H1 (cell line): ENCODE results near the gene STIMATE. TPM values are rescaled to one million over a fixed set of nuclear protein-coding genes. Genes with fewer than 3 reads are reported as not detected.

Source experiments
- CTCF ChIA-PET: fragments of 300-600 bp; sonication (Branson Sonifier 250); formaldehyde crosslinking; loops from one replicate; lab custom pipeline; 2021; ENCODE audit not compliant: partially characterized antibody; lab: Charles Lee
- POLR2A ChIA-PET: fragments of 300-600 bp; sonication (Branson Sonifier 250); formaldehyde crosslinking; loops from one replicate; lab custom pipeline; 2021; ENCODE audit warnings: inconsistent platforms; ENCODE audit not compliant: partially characterized antibody; lab: Charles Lee
- DNase-seq, 2 experiments: peaks; one replicate each; pipeline versions ENCODE4 v3.0.0 to v3.0.0-alpha.2; 2010 to 2022; ENCODE audit warnings: low spot score in 2 of 2, low read depth in 1 of 2, mixed read lengths in 1 of 2
- FAIRE-seq: peaks from 2 replicates; lab custom pipeline; 2011; peaks lifted over from hg19 to GRCh38; lab: Jason Lieb, UNC
- H2AFZ ChIP-seq: 2 replicates; pipeline ENCODE4 v1.8.1; 2012; ENCODE audit warnings: low read length, inconsistent platforms
- H2AK5ac ChIP-seq: 2 replicates; pipeline ENCODE4 v1.6.1; 2013; ENCODE audit warnings: low read depth, low read length
- H2BK120ac ChIP-seq: replicated peaks from 2 replicates; pipeline ENCODE3; 2013; ENCODE audit warnings: low read depth, low read length, inconsistent platforms
- H2BK12ac ChIP-seq: 2 replicates; pipeline ENCODE4 v1.6.1; 2013; ENCODE audit warnings: low read depth, low read length
- H2BK15ac ChIP-seq: 2 replicates; pipeline ENCODE4 v1.6.1; 2013; ENCODE audit warnings: low read length
- H2BK20ac ChIP-seq: 2 replicates; pipeline ENCODE4 v1.6.1; 2013; ENCODE audit warnings: low read length
- H2BK5ac ChIP-seq: 2 replicates; pipeline ENCODE4 v1.6.1; 2013; ENCODE audit warnings: low read depth, low read length
- H3K14ac ChIP-seq: 2 replicates; pipeline ENCODE4 v1.6.1; 2013; ENCODE audit warnings: inconsistent platforms; ENCODE audit not compliant: insufficient read length
- H3K18ac ChIP-seq: 2 replicates; pipeline ENCODE4 v1.6.1; 2013; ENCODE audit warnings: low read length; ENCODE audit errors: extremely low read depth
- H3K23ac ChIP-seq: 2 replicates; pipeline ENCODE4 v1.6.1; 2013; ENCODE audit warnings: inconsistent platforms; ENCODE audit not compliant: insufficient read length
- H3K23me2 ChIP-seq: 2 replicates; pipeline ENCODE4 v1.6.1; 2013; ENCODE audit warnings: low read depth, low read length
- H3K27ac ChIP-seq: 2 replicates; pipeline ENCODE4 v1.6.1; 2011; ENCODE audit warnings: low read depth, low read length, inconsistent platforms
- H3K27me3 ChIP-seq, 4 experiments: replicated peaks in 1 of 4; 1 replicate in 1 of 4; 2 replicates in 3 of 4; pipeline versions ENCODE4 v1.6.1 to v1.8.1; 2011 to 2013; ENCODE audit warnings: low read length in 3 of 4, mild to moderate bottlenecking in 3 of 4, inconsistent platforms in 2 of 4, mixed read lengths in 2 of 4, moderate library complexity in 1 of 4; ENCODE audit not compliant: control insufficient read depth in 3 of 4, insufficient read depth in 3 of 4; ENCODE audit errors: extremely low read depth in 1 of 4
- H3K36me3 ChIP-seq, 4 experiments: 2 replicates each; pipeline versions ENCODE4 v1.6.1 to v1.8.1; 2011 to 2013; ENCODE audit warnings: mild to moderate bottlenecking in 4 of 4, low read length in 3 of 4, moderate library complexity in 2 of 4, control low read depth in 1 of 4, inconsistent platforms in 1 of 4; ENCODE audit not compliant: insufficient read depth in 4 of 4, control insufficient read depth in 2 of 4
- H3K4ac ChIP-seq: replicated peaks from 2 replicates; pipeline ENCODE3; 2013; ENCODE audit warnings: low read length, low read depth, mixed read lengths, inconsistent platforms; ENCODE audit not compliant: insufficient read length
- H3K4me1 ChIP-seq, 4 experiments: replicated peaks in 1 of 4; 1 replicate in 1 of 4; 2 replicates in 3 of 4; pipeline versions ENCODE4 v1.6.1 to v1.8.1; 2011 to 2013; ENCODE audit warnings: low read length in 3 of 4, inconsistent platforms in 2 of 4, mixed read lengths in 1 of 4; ENCODE audit not compliant: insufficient read depth in 4 of 4, control insufficient read depth in 3 of 4
- H3K4me2 ChIP-seq, 2 experiments: 2 replicates each; pipeline versions ENCODE4 v1.6.1 to v1.8.1; 2011 to 2013; ENCODE audit warnings: low read depth in 2 of 2, low read length in 2 of 2, control low read depth in 1 of 2, inconsistent platforms in 1 of 2, mild to moderate bottlenecking in 1 of 2; ENCODE audit not compliant: insufficient read depth in 1 of 2
- H3K4me3 ChIP-seq, 4 experiments: fragments of 200-600, 300-600 bp in 1 of 4; sonication (generic), shearing (Covaris generic), sonication (Bioruptor Twin) in 1 of 4; 2 replicates each; pipeline versions ENCODE4 v1.5.1 to v1.8.1; 2011 to 2016; ENCODE audit warnings: low read length in 4 of 4, low read depth in 3 of 4, control low read depth in 2 of 4, inconsistent platforms in 2 of 4, mild to moderate bottlenecking in 2 of 4, mixed read lengths in 1 of 4, moderate library complexity in 1 of 4; ENCODE audit not compliant: insufficient read depth in 2 of 4; ENCODE audit errors: extremely low read depth in 1 of 4
- H3K56ac ChIP-seq: replicated peaks from 2 replicates; pipeline ENCODE3; 2013; ENCODE audit warnings: low read depth, mild to moderate bottlenecking, mixed read lengths, low read length, inconsistent platforms; ENCODE audit not compliant: insufficient read length
- H3K79me1 ChIP-seq: 2 replicates; pipeline ENCODE4 v1.6.1; 2013; ENCODE audit warnings: low read depth, low read length, control low read depth
- H3K79me2 ChIP-seq, 2 experiments: 2 replicates each; pipeline versions ENCODE4 v1.6.1 to v1.8.1; 2012 to 2013; ENCODE audit warnings: low read length in 2 of 2, mild to moderate bottlenecking in 2 of 2, inconsistent platforms in 1 of 2; ENCODE audit not compliant: insufficient read depth in 2 of 2, control insufficient read depth in 1 of 2
- H3K9ac ChIP-seq, 4 experiments: replicated peaks in 1 of 4; 1 replicate in 1 of 4; 2 replicates in 3 of 4; pipeline versions ENCODE4 v1.6.1 to v1.8.1; 2011 to 2013; ENCODE audit warnings: low read depth in 3 of 4, low read length in 3 of 4, control low read depth in 2 of 4, mild to moderate bottlenecking in 2 of 4, moderate library complexity in 2 of 4, inconsistent platforms in 1 of 4; ENCODE audit errors: extremely low read depth in 1 of 4
- H3K9me3 ChIP-seq, 2 experiments: 2 replicates each; pipeline versions ENCODE4 v1.6.1 to v1.8.1; 2012 to 2013; ENCODE audit warnings: mild to moderate bottlenecking in 2 of 2, moderate library complexity in 2 of 2, control low read depth in 1 of 2, inconsistent platforms in 1 of 2, low read depth in 1 of 2, low read length in 1 of 2, mixed read lengths in 1 of 2; ENCODE audit not compliant: insufficient read depth in 2 of 2
- H4K20me1 ChIP-seq, 2 experiments: replicated peaks in 1 of 2; 2 replicates each; pipeline versions ENCODE3 to v1.8.1; 2011 to 2013; ENCODE audit warnings: inconsistent platforms in 2 of 2, low read length in 2 of 2, mild to moderate bottlenecking in 1 of 2; ENCODE audit not compliant: insufficient read depth in 2 of 2, control insufficient read depth in 1 of 2
- H4K5ac ChIP-seq: 2 replicates; pipeline ENCODE4 v1.6.1; 2013; ENCODE audit warnings: low read length, low read depth, mixed read lengths, inconsistent platforms; ENCODE audit not compliant: insufficient read length
- H4K8ac ChIP-seq: 2 replicates; pipeline ENCODE4 v1.8.0; 2013; ENCODE audit warnings: mild to moderate bottlenecking, moderate library complexity, low read length, inconsistent platforms; ENCODE audit not compliant: insufficient read depth; ENCODE audit errors: extremely low read depth
- H4K91ac ChIP-seq: replicated peaks from 2 replicates; pipeline ENCODE3; 2013; ENCODE audit warnings: low read length, mixed read lengths, inconsistent platforms; ENCODE audit not compliant: insufficient read length
- ASH2L ChIP-seq: fragments of 200-600, 300-600 bp; sonication (generic); IDR thresholded peaks from one replicate; pipeline ENCODE4 v1.7.1; 2017; ENCODE audit warnings: low read length
- JUN ChIP-seq: IDR thresholded peaks from 2 replicates; pipeline ENCODE4 v1.6.1; 2011; ENCODE audit warnings: low read depth, mild to moderate bottlenecking, improper control_type of control experiment, low read length
- WGBS, 2 experiments: shearing (Covaris generic) in 1 of 2; methylation state at CpG; one replicate each; pipeline versions ENCODE4 v1.1.6 to v1.1.7; 2013 to 2015; ENCODE audit warnings: low lambda C conversion rate in 2 of 2, mixed read lengths in 2 of 2, inconsistent platforms in 1 of 2, low coverage in 1 of 2, missing lambda C conversion rate in 1 of 2; ENCODE audit not compliant: insufficient replicate concordance in 2 of 2, insufficient coverage in 1 of 2, insufficient read length in 1 of 2; ENCODE audit errors: extremely low coverage in 1 of 2, missing lambda C conversion rate in 1 of 2; 5-methylcytosine and 5-hydroxymethylcytosine counted together
- polyA plus RNA-seq, 7 experiments: library from polyadenylated mRNA; depleted of rRNA in 3 of 7; stranded (reverse) in 5 of 7; unstranded in 2 of 7; fragments of >200 nt in 5 of 7; fragments of 200-250 nt in 2 of 7; gene quantifications; 1 replicate in 5 of 7; 2 replicates in 1 of 7; 4 replicates in 1 of 7; pipeline versions ENCODE4 v1.2.1 to v1.2.3, GENCODE V29; 2011 to 2013; ENCODE audit warnings: missing spikeins in 2 of 7, mixed read lengths in 2 of 7
- total RNA-seq: library from RNA; stranded (reverse); fragmentation: NEBNext Ultra II Directional; extraction: Animal tissue kit (Norgen Biotek cat#: 25700); gene quantifications from 2 replicates; pipeline ENCODE4 v1.2.1, GENCODE V29; 2021
- TF ChIP-seq, protein P1 (sequence below), 3 experiments: IDR thresholded peaks; 1 replicate in 2 of 3; 2 replicates in 1 of 3; pipeline versions ENCODE4 v1.5.1 to v1.6.1; 2011; ENCODE audit warnings: low read length in 3 of 3, mild to moderate bottlenecking in 3 of 3, inconsistent platforms in 2 of 3, low read depth in 1 of 3, moderate library complexity in 1 of 3; ENCODE audit not compliant: insufficient read depth in 1 of 3; ENCODE audit errors: control extremely low read depth in 1 of 3

STIMATE gene
- total and polyA plus RNA-seq, 2 of the 8 experiments (the other 6 are each of a cell fraction or from before 2014, with no cell fraction given): 17.5 to 22.1 TPM

- Histone ChIP-seq H3K56ac (no peak overlapping the region), H3K4ac (no peak overlapping the region), H4K8ac (no peak overlapping the region), H3K79me2 (no peaks in the 10 kb centered on the region), H3K4me2 (no peak overlapping the region), H3K23ac (no peak overlapping the region), H3K14ac (no peak overlapping the region), H3K27ac (no peak overlapping the region), H4K91ac (no peak overlapping the region), H3K9me3 (no peaks in the 10 kb centered on the region), H3K18ac (no peak overlapping the region), H2AFZ (no peak overlapping the region), H3K79me1 (no peaks in the 10 kb centered on the region), H3K9ac (no peak overlapping the region), H2BK12ac (no peak overlapping the region), H4K20me1 (peaks cover 0 to 5% of the 10 kb centered on the region in 2 experiments), H2AK5ac (no peak overlapping the region), H2BK5ac (no peak overlapping the region), H3K4me1 (peaks cover 0 to 10% (median 2%) of the 10 kb centered on the region in 4 experiments; a peak in 3 of 7 replicates), H3K23me2 (no peaks in the 10 kb centered on the region), H2BK120ac (no peak overlapping the region), H2BK15ac (no peak overlapping the region), H3K4me3 (no peak overlapping the region), H4K5ac (no peak overlapping the region), H2BK20ac (no peak overlapping the region), H3K36me3 (no peaks in the 10 kb centered on the region; a peak in 2 of 8 replicates), H3K27me3 (no peaks in the 10 kb centered on the region)
- ChIA-PET POLR2A (interaction anchor here (1.3 kb wide), 1 partner anchor 8 kb away, joined by 3 read pairs; no protein-coding TSS in a partner anchor), CTCF (interaction anchor here (0.9 to 6.5 kb wide), 5 partner anchors 10 to 218 kb away, joined by 3 to 73 read pairs (median 6); no protein-coding TSS in a partner anchor)
- FAIRE-seq: no peak
- no peak for DNase-seq
- WGBS, 2 experiments: 84% methylated on average over 8 of the region's 8 CpGs; no CpG with 5 or more reads in 1 of the 2 experiments
- no peak for TF ChIP-seq JUN
- no peak for TF ChIP-seq ASH2L
- TF ChIP-seq, protein P1, sequence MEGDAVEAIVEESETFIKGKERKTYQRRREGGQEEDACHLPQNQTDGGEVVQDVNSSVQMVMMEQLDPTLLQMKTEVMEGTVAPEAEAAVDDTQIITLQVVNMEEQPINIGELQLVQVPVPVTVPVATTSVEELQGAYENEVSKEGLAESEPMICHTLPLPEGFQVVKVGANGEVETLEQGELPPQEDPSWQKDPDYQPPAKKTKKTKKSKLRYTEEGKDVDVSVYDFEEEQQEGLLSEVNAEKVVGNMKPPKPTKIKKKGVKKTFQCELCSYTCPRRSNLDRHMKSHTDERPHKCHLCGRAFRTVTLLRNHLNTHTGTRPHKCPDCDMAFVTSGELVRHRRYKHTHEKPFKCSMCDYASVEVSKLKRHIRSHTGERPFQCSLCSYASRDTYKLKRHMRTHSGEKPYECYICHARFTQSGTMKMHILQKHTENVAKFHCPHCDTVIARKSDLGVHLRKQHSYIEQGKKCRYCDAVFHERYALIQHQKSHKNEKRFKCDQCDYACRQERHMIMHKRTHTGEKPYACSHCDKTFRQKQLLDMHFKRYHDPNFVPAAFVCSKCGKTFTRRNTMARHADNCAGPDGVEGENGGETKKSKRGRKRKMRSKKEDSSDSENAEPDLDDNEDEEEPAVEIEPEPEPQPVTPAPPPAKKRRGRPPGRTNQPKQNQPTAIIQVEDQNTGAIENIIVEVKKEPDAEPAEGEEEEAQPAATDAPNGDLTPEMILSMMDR (IDR thresholded peaks at IDR 0.05; ENCODE audit: control extremely low read depth in 1 of 3, insufficient read depth in 1 of 3, low read depth in 1 of 3, low read length in 3 of 3): no peak
Observed at GRCh38 chr3:52835766-52836470, 61.4 kb downstream of the STIMATE start.
